Stomach (tissue), 4 donors: ENCODE measurements around the gene TACC3.

Experiments used
- EP300 ChIP-seq: sonication (generic); formaldehyde crosslinking; IDR thresholded peaks from one replicate; pipeline ENCODE4 v1.6.1; 2017; ENCODE audit warnings: antibody characterized with exemption
- POLR2A ChIP-seq, 4 donors: fragments of 450-650 bp; IDR thresholded peaks; one replicate each; pipeline ENCODE4 v1.6.1; 2016; ENCODE audit warnings: antibody characterized with exemption in 4 of 4, control low read depth in 2 of 4, mild to moderate bottlenecking in 1 of 4, moderate library complexity in 1 of 4
- POLR2AphosphoS5 ChIP-seq, 3 donors: sonication (generic); formaldehyde crosslinking; IDR thresholded peaks; one replicate each; pipeline ENCODE4 v1.6.1; 2016; ENCODE audit warnings: antibody characterized with exemption in 3 of 3
- TF ChIP-seq, protein P1 (sequence below), 7 experiments: fragments of 450-650 bp in 4 of 7; fragments of 200-600 bp in 3 of 7; sonication (generic) in 3 of 7; IDR thresholded peaks; one replicate each; pipeline ENCODE4 v1.5.1; 2016 to 2019; ENCODE audit warnings: antibody characterized with exemption in 7 of 7, control low read depth in 2 of 7, mild to moderate bottlenecking in 1 of 7

DNA sequence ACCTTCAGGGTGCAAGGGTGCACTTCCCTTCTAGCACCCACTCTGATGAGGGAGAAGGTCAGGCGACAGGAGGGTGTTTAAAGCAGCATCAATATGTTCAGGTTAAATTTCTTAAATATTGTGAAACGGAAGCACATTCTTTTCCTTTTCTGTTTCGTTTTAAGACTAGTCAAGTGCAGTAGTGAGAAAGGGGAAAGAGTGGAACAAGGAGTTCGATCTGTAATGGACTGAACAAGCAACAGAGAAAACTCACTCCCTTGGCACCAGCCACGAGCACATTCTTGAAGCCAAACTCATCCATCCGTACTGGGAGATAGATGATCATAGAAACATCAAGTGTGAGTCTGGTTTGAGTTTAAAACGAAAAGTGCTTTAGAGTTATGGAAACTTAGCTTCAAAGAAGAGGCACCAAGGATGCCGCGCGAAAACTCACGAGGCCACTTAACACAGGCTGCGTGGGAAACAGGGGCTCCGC lies 38.0 kb upstream of the TACC3 start:
- TF ChIP-seq, protein P1, sequence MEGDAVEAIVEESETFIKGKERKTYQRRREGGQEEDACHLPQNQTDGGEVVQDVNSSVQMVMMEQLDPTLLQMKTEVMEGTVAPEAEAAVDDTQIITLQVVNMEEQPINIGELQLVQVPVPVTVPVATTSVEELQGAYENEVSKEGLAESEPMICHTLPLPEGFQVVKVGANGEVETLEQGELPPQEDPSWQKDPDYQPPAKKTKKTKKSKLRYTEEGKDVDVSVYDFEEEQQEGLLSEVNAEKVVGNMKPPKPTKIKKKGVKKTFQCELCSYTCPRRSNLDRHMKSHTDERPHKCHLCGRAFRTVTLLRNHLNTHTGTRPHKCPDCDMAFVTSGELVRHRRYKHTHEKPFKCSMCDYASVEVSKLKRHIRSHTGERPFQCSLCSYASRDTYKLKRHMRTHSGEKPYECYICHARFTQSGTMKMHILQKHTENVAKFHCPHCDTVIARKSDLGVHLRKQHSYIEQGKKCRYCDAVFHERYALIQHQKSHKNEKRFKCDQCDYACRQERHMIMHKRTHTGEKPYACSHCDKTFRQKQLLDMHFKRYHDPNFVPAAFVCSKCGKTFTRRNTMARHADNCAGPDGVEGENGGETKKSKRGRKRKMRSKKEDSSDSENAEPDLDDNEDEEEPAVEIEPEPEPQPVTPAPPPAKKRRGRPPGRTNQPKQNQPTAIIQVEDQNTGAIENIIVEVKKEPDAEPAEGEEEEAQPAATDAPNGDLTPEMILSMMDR (IDR thresholded peaks at IDR 0.05): no peak
- TF ChIP-seq EP300: no peak
- TF ChIP-seq POLR2AphosphoS5 (IDR thresholded peaks at IDR 0.05): peak in 1 of 3 donors; percentile 12
- no peak for TF ChIP-seq POLR2A (IDR thresholded peaks at IDR 0.05)
